WERI-Rb-1 (cell line): ENCODE data around the gene NLGN1.
"Not testable (repeated sequence)": the region's sequence is repeated elsewhere in the genome, so short reads cannot be mapped to it uniquely, and the experiment has no call there.

Experiments used
- DNase-seq: peaks from one replicate; pipeline ENCODE4 v3.0.0-alpha.2; 2020
- H3K27ac ChIP-seq: fragments of 250-450 bp; sonication (Bioruptor Pico); 2 replicates; pipeline ENCODE4 v1.5.1; 2020; ENCODE audit warnings: mild to moderate bottlenecking, moderate library complexity
- H3K27me3 ChIP-seq: fragments of 250-450 bp; sonication (Bioruptor Pico); 2 replicates; pipeline ENCODE4 v1.5.1; 2021; ENCODE audit warnings: mild to moderate bottlenecking, low read depth, moderate library complexity; ENCODE audit not compliant: insufficient read depth, severe bottlenecking
- H3K36me3 ChIP-seq: fragments of 250-450 bp; sonication (Bioruptor Pico); 2 replicates; pipeline ENCODE4 v1.5.1; 2020; ENCODE audit warnings: mild to moderate bottlenecking, moderate library complexity
- H3K4me3 ChIP-seq: 2 replicates; pipeline ENCODE4 v1.5.1; 2011; ENCODE audit warnings: low read depth, mild to moderate bottlenecking, control low read depth, low read length
- H3K9me3 ChIP-seq: fragments of 250-450 bp; sonication (Bioruptor Pico); 2 replicates; pipeline ENCODE4 v1.5.1; 2021; ENCODE audit warnings: mild to moderate bottlenecking, moderate library complexity; ENCODE audit not compliant: severe bottlenecking
- CTCF ChIP-seq: IDR thresholded peaks from 2 replicates; pipeline ENCODE4 v1.5.1; 2011; ENCODE audit warnings: low read depth, mild to moderate bottlenecking, control low read depth, inconsistent platforms, low read length

The NLGN1 gene

GRCh38 chr3:173529062-173529711, 131.6 kb downstream of the NLGN1 start:
- peak; percentile 34 for DNase-seq

GRCh38 chr3:173531602-173532001, 134.1 kb downstream of the NLGN1 start:
- DNase-seq, result no peak
- Histone ChIP-seq H3K36me3 (no peaks in the 10 kb centered on the region), H3K9me3 (no peaks in the 10 kb centered on the region), H3K27ac (no peak overlapping the region), H3K4me3 (no peak overlapping the region), H3K27me3 (no peaks in the 10 kb centered on the region)
- no peak for TF ChIP-seq CTCF

More at GRCh38 chr3:173529062-173529711, 131.6 kb downstream of the NLGN1 start:
- Histone ChIP-seq H3K9me3 (no peaks in the 10 kb centered on the region), H3K27me3 (no peaks in the 10 kb centered on the region), H3K4me3 (no peak overlapping the region), H3K36me3 (no peaks in the 10 kb centered on the region), H3K27ac (no peak overlapping the region)
- peak; percentile 83 for TF ChIP-seq CTCF

GRCh38 chr3:173538410-173538809, 140.9 kb downstream of the NLGN1 start:
- 0 out of 2 replicates have a peak, but pooled peaks have one; percentile 19 for TF ChIP-seq CTCF
- no peaks in the 10 kb centered on the region for H3K27me3 ChIP-seq
- no peak overlapping the region for H3K27ac ChIP-seq
- H3K36me3 ChIP-seq, result no peaks in the 10 kb centered on the region
- no peak overlapping the region for H3K4me3 ChIP-seq
- no peak for DNase-seq
- H3K9me3 ChIP-seq, result no peaks in the 10 kb centered on the region

DNA sequence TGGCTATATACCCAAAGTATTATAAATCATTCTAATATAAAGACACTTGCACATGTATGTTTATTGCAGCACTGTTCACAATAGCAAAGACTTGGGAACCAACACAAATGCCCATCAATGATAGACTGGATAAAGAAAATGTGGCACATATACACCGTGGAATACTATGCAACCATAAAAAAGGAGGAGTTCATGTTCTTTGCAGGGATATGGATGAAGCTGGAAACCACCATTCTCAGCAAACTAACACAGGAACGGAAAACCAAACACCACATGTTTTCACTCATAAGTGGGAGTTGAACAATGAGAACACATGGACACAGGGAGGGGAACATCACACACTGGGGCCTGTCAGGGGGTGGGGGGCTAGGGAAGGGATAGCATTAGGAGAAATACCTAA, 148.0 kb downstream of the NLGN1 start:
- not testable (repeated sequence) for H3K9me3 ChIP-seq, H3K36me3 ChIP-seq, DNase-seq, H3K27me3 ChIP-seq, H3K4me3 ChIP-seq, H3K27ac ChIP-seq

DNA sequence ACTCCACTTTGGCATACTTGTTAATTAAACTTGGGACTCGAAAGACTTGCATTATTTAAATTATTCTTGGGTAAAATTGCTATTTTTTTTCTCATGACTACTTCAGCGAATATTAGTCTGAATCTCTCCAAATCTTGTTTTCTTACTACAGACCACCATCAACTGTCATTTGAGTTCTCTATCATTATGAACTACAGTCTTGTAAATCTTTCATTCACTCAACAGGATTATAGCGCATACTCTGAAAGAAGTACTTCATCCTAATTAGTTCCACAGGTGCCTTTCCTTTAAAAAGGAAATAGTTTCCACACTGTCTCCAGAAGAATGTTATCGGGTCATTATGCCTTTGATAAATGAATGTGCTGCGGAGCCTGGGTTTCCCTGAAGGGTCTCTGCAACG, 149.5 kb downstream of the NLGN1 start:
- Histone ChIP-seq H3K4me3 (no peak overlapping the region), H3K27ac (no peak overlapping the region), H3K9me3 (no peaks in the 10 kb centered on the region), H3K27me3 (no peaks in the 10 kb centered on the region), H3K36me3 (no peaks in the 10 kb centered on the region)
- TF ChIP-seq CTCF, result no peak
- DNase-seq, result no peak

- no peak overlapping the region for H3K4me3 ChIP-seq
- no peak for DNase-seq
- no peak for TF ChIP-seq CTCF
- H3K27me3 ChIP-seq, result no peaks in the 10 kb centered on the region
- H3K36me3 ChIP-seq, result no peaks in the 10 kb centered on the region
- no peak overlapping the region for H3K27ac ChIP-seq
- H3K9me3 ChIP-seq, result no peaks in the 10 kb centered on the region
Measured at GRCh38 chr3:173548261-173548660, 150.7 kb downstream of the NLGN1 start.
